H9 (cell line): Measurements from ENCODE around the gene FAM114A1. TPM values are rescaled to one million over a fixed set of nuclear protein-coding genes. Genes with fewer than 3 reads are reported as not detected.
"Not testable (repeated sequence)": the region's sequence is repeated elsewhere in the genome, so short reads cannot be mapped to it uniquely, and the experiment has no call there.

Source experiments
- DNase-seq: peaks from one replicate; pipeline ENCODE4 v3.0.0-alpha.2; 2017
- H2AFZ ChIP-seq: one replicate; pipeline ENCODE4 v1.6.1; 2013; ENCODE audit warnings: mild to moderate bottlenecking, low read length, control low read depth, moderate library complexity
- H2AK5ac ChIP-seq: 2 replicates; pipeline ENCODE4 v1.6.1; 2013; ENCODE audit warnings: low read length, control low read depth, mixed read lengths; ENCODE audit not compliant: insufficient read length
- H2BK120ac ChIP-seq: one replicate; pipeline ENCODE4 v1.6.1; 2013; ENCODE audit warnings: low read depth, mild to moderate bottlenecking, low read length, control low read depth, inconsistent platforms; ENCODE audit not compliant: poor library complexity, severe bottlenecking
- H2BK12ac ChIP-seq: 2 replicates; pipeline ENCODE4 v1.6.1; 2013; ENCODE audit warnings: low read length, control low read depth, mixed read lengths, low read depth; ENCODE audit not compliant: insufficient read length
- H2BK15ac ChIP-seq: 2 replicates; pipeline ENCODE4 v1.6.1; 2013; ENCODE audit warnings: low read depth, low read length, control low read depth
- H2BK20ac ChIP-seq: one replicate; pipeline ENCODE4 v1.6.1; 2013; ENCODE audit warnings: low read depth, mild to moderate bottlenecking, low read length, control low read depth, inconsistent platforms; ENCODE audit not compliant: poor library complexity, severe bottlenecking
- H2BK5ac ChIP-seq: 2 replicates; pipeline ENCODE4 v1.6.1; 2013; ENCODE audit warnings: low read length, control low read depth, mixed read lengths; ENCODE audit not compliant: insufficient read length
- H3K14ac ChIP-seq: 2 replicates; pipeline ENCODE4 v1.6.1; 2013; ENCODE audit warnings: low read length, control low read depth; ENCODE audit not compliant: insufficient read depth
- H3K18ac ChIP-seq: 2 replicates; pipeline ENCODE4 v1.6.1; 2013; ENCODE audit warnings: low read depth, mild to moderate bottlenecking, mixed read lengths, low read length, control low read depth; ENCODE audit not compliant: insufficient read length
- H3K23ac ChIP-seq: 2 replicates; pipeline ENCODE4 v1.6.1; 2013; ENCODE audit warnings: low read length, control low read depth, mixed read lengths, low read depth; ENCODE audit not compliant: insufficient read length
- H3K23me2 ChIP-seq: 2 replicates; pipeline ENCODE4 v1.6.1; 2013; ENCODE audit warnings: low read depth, mild to moderate bottlenecking, mixed read lengths, low read length, control low read depth; ENCODE audit not compliant: insufficient read length, poor library complexity, severe bottlenecking
- H3K27ac ChIP-seq: 2 replicates; pipeline ENCODE4 v1.5.1; 2013; ENCODE audit warnings: low read length, control low read depth, mixed read lengths, low read depth; ENCODE audit not compliant: insufficient read length
- H3K27me3 ChIP-seq: 2 replicates; pipeline ENCODE4 v1.6.1; 2013; ENCODE audit warnings: low read length, control low read depth, inconsistent platforms; ENCODE audit not compliant: insufficient read depth
- H3K4ac ChIP-seq: 2 replicates; pipeline ENCODE4 v1.6.1; 2013; ENCODE audit warnings: low read depth, mild to moderate bottlenecking, control low read depth, inconsistent platforms, low read length, moderate library complexity
- H3K4me1 ChIP-seq: 2 replicates; pipeline ENCODE4 v1.6.1; 2013; ENCODE audit warnings: low read length, control low read depth, inconsistent platforms; ENCODE audit not compliant: insufficient read depth
- H3K4me2 ChIP-seq: 2 replicates; pipeline ENCODE4 v1.6.1; 2013; ENCODE audit warnings: low read length, control low read depth, mixed read lengths; ENCODE audit not compliant: insufficient read length, insufficient read depth
- H3K56ac ChIP-seq: 2 replicates; pipeline ENCODE4 v1.6.1; 2013; ENCODE audit warnings: low read depth, mild to moderate bottlenecking, mixed read lengths, low read length, control low read depth; ENCODE audit not compliant: insufficient read length
- H3K79me1 ChIP-seq: 2 replicates; pipeline ENCODE4 v1.6.1; 2013; ENCODE audit warnings: low read depth, mild to moderate bottlenecking, moderate library complexity, low read length, control low read depth, inconsistent platforms; ENCODE audit not compliant: insufficient read depth, poor library complexity, severe bottlenecking
- H3K79me2 ChIP-seq: 2 replicates; pipeline ENCODE4 v1.6.1; 2013; ENCODE audit warnings: low read length, control low read depth, inconsistent platforms; ENCODE audit not compliant: insufficient read depth
- H3K9ac ChIP-seq: 2 replicates; pipeline ENCODE4 v1.6.1; 2013; ENCODE audit warnings: low read length, control low read depth, mixed read lengths; ENCODE audit not compliant: insufficient read length; ENCODE audit errors: extremely low read depth
- H3K9me3 ChIP-seq: one replicate; pipeline ENCODE4 v1.6.1; 2013; ENCODE audit warnings: low read depth, low read length, inconsistent platforms; ENCODE audit not compliant: control insufficient read depth
- H3T11ph ChIP-seq: one replicate; pipeline ENCODE4 v1.6.1; 2013; ENCODE audit warnings: mild to moderate bottlenecking, low read length, control low read depth, inconsistent platforms
- H4K20me1 ChIP-seq: one replicate; pipeline ENCODE4 v1.6.1; 2013; ENCODE audit not compliant: control insufficient read depth, insufficient read length, insufficient read depth
- H4K5ac ChIP-seq: 2 replicates; pipeline ENCODE4 v1.6.1; 2013; ENCODE audit warnings: low read depth, mild to moderate bottlenecking, mixed read lengths, low read length, control low read depth; ENCODE audit not compliant: insufficient read length
- H4K8ac ChIP-seq: replicated peaks from 2 replicates; pipeline ENCODE4 v1.6.1; 2013; ENCODE audit warnings: low read length, control low read depth, mixed read lengths, low read depth; ENCODE audit not compliant: insufficient read length
- H4K91ac ChIP-seq: 2 replicates; pipeline ENCODE4 v1.6.1; 2013; ENCODE audit warnings: low read depth, mild to moderate bottlenecking, moderate library complexity, mixed read lengths, low read length, control low read depth; ENCODE audit not compliant: insufficient read length
- H3K27ac Mint-ChIP-seq, 3 experiments: 2 replicates in 2 of 3; 3 replicates in 1 of 3; pipeline ENCODE4 v1.8.0; 2020 to 2021; ENCODE audit warnings: mixed read lengths in 3 of 3, mild to moderate bottlenecking in 1 of 3, moderate library complexity in 1 of 3
- H3K27me3 Mint-ChIP-seq: 2 replicates; pipeline ENCODE4 v1.8.0; 2021; ENCODE audit warnings: low read depth, mild to moderate bottlenecking, moderate library complexity, mixed read lengths
- H3K36me3 Mint-ChIP-seq, 3 experiments: 2 replicates in 2 of 3; 3 replicates in 1 of 3; pipeline ENCODE4 v1.8.0; 2020 to 2021; ENCODE audit warnings: low read depth in 3 of 3, mixed read lengths in 3 of 3; ENCODE audit not compliant: insufficient read depth in 1 of 3
- H3K4me1 Mint-ChIP-seq, 2 experiments: 2 replicates each; pipeline ENCODE4 v1.8.0; 2020; ENCODE audit warnings: mixed read lengths in 2 of 2
- H3K4me3 Mint-ChIP-seq, 2 experiments: 2 replicates in 1 of 2; 3 replicates in 1 of 2; pipeline ENCODE4 v1.8.0; 2020 to 2021; ENCODE audit warnings: mild to moderate bottlenecking in 2 of 2, mixed read lengths in 2 of 2, moderate library complexity in 1 of 2
- H3K9me3 Mint-ChIP-seq, 2 experiments: 2 replicates in 1 of 2; 3 replicates in 1 of 2; pipeline ENCODE4 v1.8.0; 2020; ENCODE audit warnings: mild to moderate bottlenecking in 2 of 2, mixed read lengths in 2 of 2, moderate library complexity in 1 of 2
- CTCF ChIP-seq: fragments of 200-600 bp; sonication (generic); conservative IDR thresholded peaks from 3 replicates; pipeline ENCODE4 v1.8.0; 2021; ENCODE audit warnings: antibody characterized with exemption, mild to moderate bottlenecking
- WGBS: extraction: QIAGEN DNeasy Blood & Tissue Kit; methylation state at CpG from one replicate; pipeline ENCODE4 v1.1.7; 2013; ENCODE audit warnings: missing lambda C conversion rate, low lambda C conversion rate, mixed read lengths; ENCODE audit not compliant: insufficient read length; ENCODE audit errors: extremely low coverage; 5-methylcytosine and 5-hydroxymethylcytosine counted together
- total RNA-seq: library from RNA; stranded (reverse); gene quantifications from 2 replicates; pipeline ENCODE4 v1.2.1, GENCODE V29; 2021

Gene FAM114A1
- total RNA-seq, 1 experiment from 2014 or later: 9.9 TPM

GRCh38 chr4:38940476-38940875, 72.9 kb downstream of the FAM114A1 start:
- Histone ChIP-seq H3K27me3 (no peaks in the 10 kb centered on the region), H2BK20ac (no peak overlapping the region), H3K9me3 (no peaks in the 10 kb centered on the region), H3K14ac (no peak overlapping the region), H3K27ac (no peak overlapping the region), H3K4me1 (no peaks in the 10 kb centered on the region), H3K9ac (no peak overlapping the region), H4K5ac (no peak overlapping the region), H3K18ac (no peak overlapping the region), H2BK120ac (no peak overlapping the region), H4K91ac (no peak overlapping the region), H2BK15ac (no peak overlapping the region), H2AFZ (no peak overlapping the region), H3K4ac (no peak overlapping the region), H3K23me2 (no peaks in the 10 kb centered on the region), H4K8ac (no peak overlapping the region), H4K20me1 (no peaks in the 10 kb centered on the region), H3K23ac (no peak overlapping the region), H3K79me2 (no peaks in the 10 kb centered on the region), H3K79me1 (no peaks in the 10 kb centered on the region), H2BK12ac (no peak overlapping the region), H3T11ph (no peak overlapping the region), H3K56ac (no peak overlapping the region), H2BK5ac (no peak overlapping the region), H2AK5ac (no peak overlapping the region), H3K4me2 (no peak overlapping the region)
- Mint-ChIP-seq H3K4me1 (0 out of 4 replicates have a peak, but pooled peaks cover 0 to 2% of the 10 kb centered on the region in 2 experiments), H3K36me3 (peaks cover 0 to 4% (median 0%) of the 10 kb centered on the region in 3 experiments; a peak in 1 of 7 replicates), H3K27me3 (no peaks in the 10 kb centered on the region; the same call in 1 of the 2 replicates), H3K4me3 (no peak overlapping the region), H3K9me3 (no peaks in the 10 kb centered on the region), H3K27ac (no peak overlapping the region; a peak in 2 of 7 replicates)
- no peak for DNase-seq
- no CpG with 5 or more reads among the region's 3 CpGs for WGBS
- TF ChIP-seq CTCF: no peak

GRCh38 chr4:38941906-38942305, 74.3 kb downstream of the FAM114A1 start:
- H3K9me3 ChIP-seq, H3K4ac ChIP-seq, H3K27ac ChIP-seq, H2BK5ac ChIP-seq, H3K4me2 ChIP-seq, H2AFZ ChIP-seq, H3K79me1 ChIP-seq, H3K36me3 Mint-ChIP-seq, H3K9ac ChIP-seq, H3K14ac ChIP-seq, H3K18ac ChIP-seq, H2BK15ac ChIP-seq, H3K4me1 Mint-ChIP-seq, H4K20me1 ChIP-seq, DNase-seq, H3K9me3 Mint-ChIP-seq, H3K27me3 Mint-ChIP-seq, H3K27me3 ChIP-seq, H3K4me3 Mint-ChIP-seq, H2BK120ac ChIP-seq, H3K23ac ChIP-seq, H3K79me2 ChIP-seq, H2AK5ac ChIP-seq, H4K8ac ChIP-seq, H2BK20ac ChIP-seq, H4K91ac ChIP-seq, H3K56ac ChIP-seq, H3T11ph ChIP-seq, H3K4me1 ChIP-seq, H3K23me2 ChIP-seq, H3K27ac Mint-ChIP-seq, H4K5ac ChIP-seq, H2BK12ac ChIP-seq: not testable (repeated sequence)
- no CpG with 5 or more reads among the region's 3 CpGs for WGBS
